Jurkat, Clone E6-1 (cell line): ENCODE measurements around the gene TRMT1L. TPM values are rescaled to one million over a fixed set of nuclear protein-coding genes. Genes with fewer than 3 reads are reported as not detected.
"Not testable (repeated sequence)": the region's sequence is repeated elsewhere in the genome, so short reads cannot be mapped to it uniquely, and the experiment has no call there.

Source experiments
- DNase-seq: peaks from one replicate; pipeline ENCODE4 v3.0.0-alpha.2; 2011; ENCODE audit warnings: low read depth, low spot score
- H3K4me3 ChIP-seq: 2 replicates; pipeline ENCODE4 v1.5.1; 2011; ENCODE audit warnings: mild to moderate bottlenecking, low read length, control low read depth, moderate library complexity
- polyA plus RNA-seq: library from polyadenylated mRNA; unstranded; fragments of >200 nt; gene quantifications from one replicate; pipeline ENCODE4 v1.2.1, GENCODE V29; 2012; ENCODE audit warnings: missing spikeins; ENCODE audit not compliant: insufficient read length, insufficient read depth

The TRMT1L gene
- 29.5 TPM for polyA plus RNA-seq

GRCh38 chr1:185156854-185157598, at the start of gene TRMT1L, which contains the start of gene SWT1:
TSS of gene TRMT1L (minus strand) at chr1:185156953. CDS start at chr1:185156712, 241 bp downstream.
TSS of gene SWT1 (plus strand) at chr1:185157167. CDS start at chr1:185160842, 3,675 bp downstream.
- DNase-seq: peak; percentile 97
- H3K4me3 ChIP-seq: peak within 1 kb of the TSS; percentile 86

- no peak for DNase-seq
- no peak overlapping the region for H3K4me3 ChIP-seq
These were observed 44.1 kb upstream of the TRMT1L start for GRCh38 chr1:185200889-185201288.

- DNase-seq: not testable (repeated sequence)
These were observed 42.0 kb upstream of the TRMT1L start for GRCh38 chr1:185198712-185199111.

GRCh38 chr1:185193756-185194155, 37.0 kb upstream of the TRMT1L start:
- H3K4me3 ChIP-seq: no peak overlapping the region
- DNase-seq: no peak

More at GRCh38 chr1:185198712-185199111, 42.0 kb upstream of the TRMT1L start:
- H3K4me3 ChIP-seq: not testable (repeated sequence)

- DNase-seq: peak; percentile 62
- H3K4me3 ChIP-seq: peak overlapping the region; percentile 32
These were observed 13.6 kb upstream of the TRMT1L start for GRCh38 chr1:185170291-185170848.

GRCh38 chr1:185166106-185166505, 9.4 kb upstream of the TRMT1L start:
- DNase-seq: no peak
- H3K4me3 ChIP-seq: no peak overlapping the region

- DNase-seq: no peak
- H3K4me3 ChIP-seq: no peak overlapping the region
These were observed 5.7 kb upstream of the TRMT1L start for GRCh38 chr1:185162491-185162890.

- no peak for DNase-seq
These were observed 3.2 kb upstream of the TRMT1L start for GRCh38 chr1:185159966-185160365.

GRCh38 chr1:185158800-185159199, 2.0 kb upstream of the TRMT1L start:
- DNase-seq: no peak
- no peak overlapping the region for H3K4me3 ChIP-seq

More at GRCh38 chr1:185159966-185160365, 3.2 kb upstream of the TRMT1L start:
- no peak overlapping the region for H3K4me3 ChIP-seq

GRCh38 chr1:185157599-185158412, 1.1 kb upstream of the TRMT1L start:
- no peak for DNase-seq

GRCh38 chr1:185156288-185156853, 382 bp downstream of the TRMT1L start:
- no peak for DNase-seq
- H3K4me3 ChIP-seq: peak overlapping the region; percentile 86

More at GRCh38 chr1:185157599-185158412, 1.1 kb upstream of the TRMT1L start:
- H3K4me3 ChIP-seq: peak overlapping the region; percentile 86

GRCh38 chr1:185155600-185156287, 1.0 kb downstream of the TRMT1L start:
- DNase-seq: no peak
- H3K4me3 ChIP-seq: peak overlapping the region; percentile 86

GRCh38 chr1:185154912-185155513, 1.7 kb downstream of the TRMT1L start:
- no peak overlapping the region for H3K4me3 ChIP-seq
- DNase-seq: no peak

- H3K4me3 ChIP-seq: no peak overlapping the region
- DNase-seq: no peak
These were observed 4.5 kb downstream of the TRMT1L start for GRCh38 chr1:185152187-185152767.

GRCh38 chr1:185151215-185151614, 5.5 kb downstream of the TRMT1L start:
- no peak overlapping the region for H3K4me3 ChIP-seq
- no peak for DNase-seq

GRCh38 chr1:185144233-185144632, 12.5 kb downstream of the TRMT1L start:
- H3K4me3 ChIP-seq: no peak overlapping the region
- no peak for DNase-seq

GRCh38 chr1:185139246-185139645, 17.5 kb downstream of the TRMT1L start:
- no peak for DNase-seq
- H3K4me3 ChIP-seq: no peak overlapping the region
